CD14-positive monocyte (primary cell): ENCODE results near the gene ZBTB39. TPM values are rescaled to one million over a fixed set of nuclear protein-coding genes. Genes with fewer than 3 reads are reported as not detected.

ENCODE experiments used
- DNase-seq, 3 donors: peaks; one replicate each; pipeline ENCODE4 v3.0.0-alpha.2; 2011 to 2022
- H2AFZ ChIP-seq: 2 replicates; pipeline ENCODE4 v1.6.0; 2012; ENCODE audit warnings: mild to moderate bottlenecking, low read depth, low read length, inconsistent platforms; ENCODE audit not compliant: insufficient read depth, poor library complexity, severe bottlenecking
- H3K27ac ChIP-seq, 2 donors: 1 replicate in 1 of 2; 2 replicates in 1 of 2; pipeline ENCODE4 v1.5.1; 2012 to 2013; ENCODE audit warnings: low read length in 2 of 2, control low read depth in 1 of 2, inconsistent platforms in 1 of 2, low read depth in 1 of 2, mild to moderate bottlenecking in 1 of 2
- H3K27me3 ChIP-seq, 2 donors: one replicate each; pipeline versions ENCODE4 v1.6.0 to v1.6.1; 2011 to 2013; ENCODE audit warnings: low read length in 2 of 2; ENCODE audit not compliant: control insufficient read depth in 2 of 2, insufficient read depth in 2 of 2
- H3K36me3 ChIP-seq, 2 donors: replicated peaks in 1 of 2; 1 replicate in 1 of 2; 2 replicates in 1 of 2; pipeline versions ENCODE4 v1.5.1 to v1.6.1; 2012 to 2013; ENCODE audit warnings: low read length in 2 of 2, control low read depth in 1 of 2, inconsistent platforms in 1 of 2, mild to moderate bottlenecking in 1 of 2; ENCODE audit not compliant: insufficient read depth in 2 of 2, control insufficient read depth in 1 of 2
- H3K4me1 ChIP-seq, 2 donors: 1 replicate in 1 of 2; 2 replicates in 1 of 2; pipeline versions ENCODE4 v1.5.1 to v1.6.1; 2012 to 2013; ENCODE audit warnings: low read length in 2 of 2, control low read depth in 1 of 2, inconsistent platforms in 1 of 2, mild to moderate bottlenecking in 1 of 2, moderate library complexity in 1 of 2; ENCODE audit not compliant: insufficient read depth in 2 of 2, control insufficient read depth in 1 of 2
- H3K4me2 ChIP-seq: replicated peaks from 2 replicates; pipeline ENCODE3; 2012; ENCODE audit warnings: low read length, moderate library complexity, mild to moderate bottlenecking; ENCODE audit not compliant: poor library complexity, severe bottlenecking; ENCODE audit errors: extremely low read depth
- H3K4me3 ChIP-seq, 3 experiments: fragments of 200-600 bp in 1 of 3; sonication (generic) in 1 of 3; replicated peaks in 1 of 3; 1 replicate in 2 of 3; 2 replicates in 1 of 3; pipeline ENCODE4 v1.5.1; 2011 to 2013; ENCODE audit warnings: low read length in 3 of 3, mild to moderate bottlenecking in 3 of 3, control low read depth in 2 of 3, low read depth in 2 of 3, inconsistent platforms in 1 of 3, moderate library complexity in 1 of 3
- H3K79me2 ChIP-seq: 2 replicates; pipeline ENCODE4 v1.6.0; 2012; ENCODE audit warnings: mild to moderate bottlenecking, control low read depth, inconsistent platforms, low read length, moderate library complexity; ENCODE audit not compliant: insufficient read depth
- H3K9ac ChIP-seq: 2 replicates; pipeline ENCODE4 v1.6.0; 2017; ENCODE audit warnings: low read length, mild to moderate bottlenecking; ENCODE audit not compliant: insufficient read depth, poor library complexity, severe bottlenecking
- H3K9me3 ChIP-seq, 2 donors: replicated peaks in 1 of 2; 1 replicate in 1 of 2; 2 replicates in 1 of 2; pipeline versions ENCODE4 v1.5.1 to v1.6.1; 2012 to 2013; ENCODE audit warnings: low read length in 2 of 2, control low read depth in 1 of 2; ENCODE audit not compliant: control insufficient read depth in 1 of 2, insufficient read depth in 1 of 2
- H4K20me1 ChIP-seq: 2 replicates; pipeline ENCODE4 v1.6.0; 2012; ENCODE audit warnings: mild to moderate bottlenecking, low read length, control low read depth, moderate library complexity; ENCODE audit not compliant: insufficient read depth
- H3K27ac Mint-ChIP-seq, 7 donors: one replicate each; pipeline ENCODE4 v1.8.0; 2020; ENCODE audit warnings: mild to moderate bottlenecking in 7 of 7, mixed read lengths in 7 of 7, moderate library complexity in 6 of 7, inconsistent platforms in 2 of 7
- H3K27me3 Mint-ChIP-seq, 3 donors: one replicate each; pipeline ENCODE4 v1.8.0; 2021 to 2022; ENCODE audit warnings: low read depth in 3 of 3, mild to moderate bottlenecking in 3 of 3, mixed read lengths in 3 of 3, moderate library complexity in 3 of 3, inconsistent platforms in 1 of 3
- H3K36me3 Mint-ChIP-seq, 2 donors: one replicate each; pipeline ENCODE4 v1.8.0; 2020; ENCODE audit warnings: mixed read lengths in 2 of 2, inconsistent platforms in 1 of 2, mild to moderate bottlenecking in 1 of 2
- H3K4me1 Mint-ChIP-seq: one replicate; pipeline ENCODE4 v1.8.0; 2020; ENCODE audit warnings: mild to moderate bottlenecking, mixed read lengths
- H3K4me3 Mint-ChIP-seq, 2 donors: one replicate each; pipeline ENCODE4 v1.8.0; 2020; ENCODE audit warnings: mild to moderate bottlenecking in 2 of 2, mixed read lengths in 2 of 2, moderate library complexity in 1 of 2
- H3K9me3 Mint-ChIP-seq, 7 donors: one replicate each; pipeline ENCODE4 v1.8.0; 2020 to 2022; ENCODE audit warnings: mixed read lengths in 7 of 7, mild to moderate bottlenecking in 6 of 7, moderate library complexity in 6 of 7, inconsistent platforms in 2 of 7
- CTCF ChIP-seq: fragments of 200-600 bp; IDR thresholded peaks from one replicate; pipeline ENCODE4 v1.8.0; 2022; ENCODE audit warnings: antibody characterized with exemption, mild to moderate bottlenecking
- WGBS: methylation state at CpG from one replicate; pipeline ENCODE4 v1.1.5; 2013; ENCODE audit warnings: missing lambda C conversion rate; ENCODE audit not compliant: insufficient coverage; 5-methylcytosine and 5-hydroxymethylcytosine counted together
- intact Hi-C, 2 donors: fragments of 100-400 bp; cut with micrococcal nuclease; formaldehyde crosslinking; loops; one replicate each; pipeline versions ENCODE4 v1.15.0 to v1.15.1; 2023
- polyA plus RNA-seq, 3 donors: library from polyadenylated mRNA; depleted of rRNA in 1 of 3; unstranded in 2 of 3; stranded (reverse) in 1 of 3; fragments of 300-500 nt in 2 of 3; fragments of >200 nt in 1 of 3; fragmentation: Illumina TruSeq in 2 of 3; gene quantifications; 1 replicate in 2 of 3; 2 replicates in 1 of 3; pipeline ENCODE4 v1.2.3, GENCODE V29; 2012 to 2021

ZBTB39 gene
- polyA plus RNA-seq, 3 donors: 0.65 to 3.7 (median 1.2) TPM

- Mint-ChIP-seq H3K9me3 (no peaks in the 10 kb centered on the region), H3K27ac (no peak overlapping the region), H3K4me3 (no peak overlapping the region), H3K4me1 (peaks cover 58% of the 10 kb centered on the region), H3K27me3 (peaks cover 3 to 10% (median 7%) of the 10 kb centered on the region in 3 donors), H3K36me3 (peaks cover 0 to 3% of the 10 kb centered on the region in 2 donors)
- no peaks in the 10 kb centered on the region for H3K79me2 ChIP-seq
- TF ChIP-seq CTCF: no peak
- DNase-seq: no peak
- H3K4me3 ChIP-seq: no peak overlapping the region
- no peak overlapping the region for H3K4me2 ChIP-seq
- H3K9ac ChIP-seq: no peak overlapping the region
- no peaks in the 10 kb centered on the region for H3K27me3 ChIP-seq
- intact Hi-C loops: no loop called here
- no peak overlapping the region for H3K27ac ChIP-seq
- H3K4me1 ChIP-seq: peaks cover 55 to 57% of the 10 kb centered on the region in 2 donors
- 100% methylated on average over 1 of the region's 3 CpGs for WGBS
- H4K20me1 ChIP-seq: no peaks in the 10 kb centered on the region
- no peak overlapping the region for H2AFZ ChIP-seq
- no peaks in the 10 kb centered on the region for H3K9me3 ChIP-seq
- H3K36me3 ChIP-seq: no peaks in the 10 kb centered on the region
Observed at GRCh38 chr12:57044889-57045288, 38.5 kb upstream of the ZBTB39 start.

GRCh38 chr12:57044468-57044867 is 38.1 kb upstream of the ZBTB39 start:
- no peak overlapping the region for H3K4me3 Mint-ChIP-seq
- peaks cover 0 to 3% of the 10 kb centered on the region in 2 donors for H3K36me3 Mint-ChIP-seq
- Histone ChIP-seq H3K27me3 (no peaks in the 10 kb centered on the region), H2AFZ (no peak overlapping the region), H3K9ac (no peak overlapping the region), H3K4me1 (peaks cover 51 to 53% of the 10 kb centered on the region in 2 donors), H4K20me1 (no peaks in the 10 kb centered on the region), H3K79me2 (no peaks in the 10 kb centered on the region), H3K9me3 (no peaks in the 10 kb centered on the region), H3K4me2 (no peak overlapping the region), H3K36me3 (no peaks in the 10 kb centered on the region), H3K27ac (no peak overlapping the region), H3K4me3 (no peak overlapping the region)
- no CpG with 5 or more reads among the region's 6 CpGs for whole genome bisulfite sequencing
- DNase-seq: no peak
- peaks cover 3 to 9% (median 7%) of the 10 kb centered on the region in 3 donors for H3K27me3 Mint-ChIP-seq
- no peak for TF ChIP-seq CTCF
- H3K27ac Mint-ChIP-seq: no peak overlapping the region
- intact Hi-C loops: no loop called here
- peaks cover 53% of the 10 kb centered on the region for H3K4me1 Mint-ChIP-seq
- H3K9me3 Mint-ChIP-seq: no peaks in the 10 kb centered on the region
